SH-SY5Y (cell line): ENCODE data around the gene FMN2.
A peak's percentile ranks its signal among the peaks of the same experiment; 100 is the strongest.

Experiments used
- GATA2 ChIP-seq: IDR thresholded peaks from 2 replicates; pipeline ENCODE4 v1.6.1; 2011; ENCODE audit warnings: mild to moderate bottlenecking, low read depth, low read length
- GATA3 ChIP-seq: IDR thresholded peaks from 2 replicates; pipeline ENCODE4 v1.6.1; 2011; ENCODE audit warnings: low read depth, mild to moderate bottlenecking, low read length, moderate library complexity

The FMN2 gene

DNA sequence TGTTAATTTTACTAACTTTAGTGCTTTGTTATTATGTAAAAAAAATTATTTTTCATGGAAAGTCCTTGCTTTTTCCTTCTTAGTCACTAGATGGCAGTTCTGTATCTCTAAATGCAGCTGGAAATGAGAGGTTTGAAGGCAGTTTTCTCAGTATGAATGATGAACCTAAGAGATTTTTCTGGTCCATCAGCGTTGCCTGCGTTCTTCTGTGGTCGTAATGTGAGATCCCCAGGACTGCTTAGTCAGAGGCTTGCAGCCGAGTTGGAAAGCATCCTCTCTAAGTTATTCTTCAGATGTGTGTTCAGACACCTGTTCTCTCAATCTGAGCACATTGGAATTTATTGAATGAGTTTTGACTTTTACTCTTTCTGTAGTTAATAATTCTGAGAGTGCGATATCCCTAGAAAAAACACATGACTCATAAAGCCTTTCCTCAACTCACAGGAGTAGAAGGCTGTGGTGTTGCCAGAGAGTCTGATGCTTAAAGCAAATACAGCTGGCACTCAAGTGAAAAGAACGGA is 99.3 kb downstream of the FMN2 start:
- TF ChIP-seq GATA2 (no peak), GATA3 (no peak)

DNA sequence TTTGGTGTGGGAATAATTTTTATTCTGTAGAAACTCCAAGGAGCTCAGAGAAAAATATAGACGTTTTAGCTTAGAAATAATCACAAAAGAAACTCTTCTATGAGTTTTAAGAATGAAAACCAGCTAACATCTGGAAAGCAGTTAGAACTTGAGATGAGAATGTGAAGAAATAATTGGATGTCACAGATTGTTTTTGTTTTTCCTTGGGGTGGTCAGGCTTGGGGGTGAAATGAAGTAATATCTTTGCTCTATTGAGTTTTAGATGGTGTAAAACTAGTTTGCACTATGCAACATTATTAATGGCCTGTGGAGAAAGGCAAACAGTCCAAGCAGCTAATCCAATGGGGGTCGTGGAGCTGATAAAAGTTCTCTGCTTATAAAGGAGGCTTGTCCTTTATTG is 101.2 kb downstream of the FMN2 start:
- TF ChIP-seq GATA3 (no peak), GATA2 (no peak)

DNA sequence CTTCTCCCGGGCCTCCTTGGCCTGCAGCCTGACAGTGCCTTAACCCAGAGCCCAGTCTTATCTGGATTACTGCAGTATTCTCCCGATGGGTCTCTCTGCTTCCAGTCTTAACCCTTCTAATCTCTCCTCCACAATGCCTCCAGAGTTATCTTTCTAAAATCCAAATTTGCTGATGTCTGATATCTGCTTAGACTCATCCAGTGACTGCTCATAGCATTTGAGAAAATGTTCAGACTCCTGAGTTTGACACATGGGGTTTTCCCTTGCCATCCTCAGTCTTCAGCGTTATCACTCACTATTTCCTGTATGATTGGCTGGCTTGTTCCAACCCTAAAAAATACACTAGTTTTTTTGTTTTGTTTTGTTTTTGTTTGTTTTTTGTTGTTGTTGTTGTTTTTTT is 102.0 kb downstream of the FMN2 start:
- TF ChIP-seq GATA3 = no peak

DNA sequence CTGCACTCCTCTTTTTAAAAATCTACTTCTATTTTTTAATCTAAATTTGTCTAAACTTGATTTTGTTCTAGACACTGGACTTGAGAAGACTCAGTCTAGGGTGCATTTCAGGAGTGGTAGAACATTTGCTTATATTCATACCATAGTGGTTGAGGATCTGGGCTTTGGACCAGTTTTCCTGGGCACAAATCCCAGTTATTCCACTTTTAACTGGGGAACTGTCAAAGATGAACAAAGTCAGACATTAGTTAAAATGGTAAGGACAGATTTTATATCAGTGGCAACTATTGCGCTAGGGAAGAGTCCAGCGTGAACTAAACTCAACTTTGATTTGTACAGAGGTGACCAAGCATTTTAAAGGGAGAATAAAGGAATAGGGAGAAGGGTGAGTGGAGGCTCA is 102.4 kb downstream of the FMN2 start:
- TF ChIP-seq GATA2 = no peak
- no peak for TF ChIP-seq GATA3

DNA sequence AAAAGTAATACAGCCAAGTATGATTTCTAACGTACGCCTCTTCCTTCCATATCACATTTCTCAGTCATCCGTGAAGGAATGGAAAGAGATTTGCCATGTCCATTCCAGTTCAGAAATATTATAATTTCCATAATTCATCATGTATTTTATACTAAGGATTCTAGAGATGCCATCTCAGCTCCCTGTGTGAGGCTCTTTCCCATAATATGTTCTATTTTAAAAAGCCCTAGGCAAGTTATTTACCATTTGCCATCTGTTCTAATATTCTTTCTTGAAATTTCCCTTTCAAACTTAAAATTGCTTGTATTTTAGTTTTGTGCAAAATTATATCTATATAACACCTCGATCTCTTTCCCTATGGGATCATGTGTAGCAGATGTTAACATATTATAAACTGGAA is 106.7 kb downstream of the FMN2 start:
- TF ChIP-seq GATA3 = no peak
- no peak for TF ChIP-seq GATA2

DNA sequence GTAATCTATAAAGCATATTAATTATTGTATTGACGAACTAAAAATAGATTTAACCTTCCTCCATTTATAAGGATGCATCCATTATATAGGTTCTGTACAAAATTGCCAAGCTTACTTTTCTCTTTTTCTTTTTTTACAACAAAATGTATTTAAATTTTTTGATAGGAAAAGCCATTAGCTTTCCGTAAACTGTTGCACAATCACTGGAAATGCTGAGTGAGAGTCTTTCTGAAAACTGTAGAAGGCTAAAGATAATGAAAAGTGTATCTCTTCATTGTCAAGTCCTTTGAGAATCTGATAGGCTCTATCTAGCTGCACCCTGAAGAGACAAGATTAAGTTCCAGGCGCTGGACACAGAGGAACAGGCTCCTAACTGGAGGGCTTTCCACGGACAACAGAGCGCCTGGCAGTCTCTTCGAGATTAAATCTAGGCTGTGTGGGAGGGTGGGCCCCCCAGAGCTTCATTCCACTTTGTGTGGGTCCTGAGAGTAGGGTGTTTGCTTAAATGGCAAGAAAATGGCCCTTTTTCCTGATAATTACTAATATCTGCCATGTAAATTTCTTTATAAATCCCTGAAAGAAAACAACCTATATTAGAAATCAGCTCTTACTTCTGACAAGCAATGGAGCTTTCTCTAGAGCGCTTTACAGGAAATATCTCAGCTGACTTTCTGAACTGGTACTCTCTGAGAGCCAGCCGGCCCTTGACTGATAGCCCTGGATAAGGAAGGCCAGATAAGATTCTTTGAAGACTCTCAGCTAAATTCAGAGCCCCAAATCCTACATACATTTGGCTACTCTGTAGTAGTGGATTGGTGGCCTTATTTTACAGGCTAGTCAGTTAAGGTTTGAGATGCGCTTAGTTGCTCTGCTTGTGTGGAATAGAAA is 108.3 kb downstream of the FMN2 start:
- TF ChIP-seq GATA2 (peak; percentile 95), GATA3 (peak; percentile 88)

DNA sequence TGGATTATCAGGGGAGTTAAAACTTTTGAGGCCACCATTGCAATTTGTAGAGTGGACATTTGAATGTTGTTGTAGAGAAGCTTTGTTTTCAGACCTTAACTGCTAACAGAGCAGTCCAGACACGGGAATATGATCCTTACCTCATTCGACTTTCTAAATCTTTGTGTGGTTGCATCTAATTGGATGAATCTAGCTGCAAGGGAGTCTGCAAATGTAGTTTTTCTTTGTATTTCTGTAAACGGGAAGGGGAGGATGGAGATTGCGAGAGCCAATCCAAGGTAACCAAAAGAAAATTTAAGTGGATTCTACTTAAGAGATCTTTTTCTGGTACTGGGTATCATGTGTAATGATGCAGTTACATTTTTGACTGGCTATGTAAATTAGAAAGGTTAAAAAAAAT is 110.2 kb downstream of the FMN2 start:
- TF ChIP-seq GATA2 (no peak), GATA3 (no peak)

DNA sequence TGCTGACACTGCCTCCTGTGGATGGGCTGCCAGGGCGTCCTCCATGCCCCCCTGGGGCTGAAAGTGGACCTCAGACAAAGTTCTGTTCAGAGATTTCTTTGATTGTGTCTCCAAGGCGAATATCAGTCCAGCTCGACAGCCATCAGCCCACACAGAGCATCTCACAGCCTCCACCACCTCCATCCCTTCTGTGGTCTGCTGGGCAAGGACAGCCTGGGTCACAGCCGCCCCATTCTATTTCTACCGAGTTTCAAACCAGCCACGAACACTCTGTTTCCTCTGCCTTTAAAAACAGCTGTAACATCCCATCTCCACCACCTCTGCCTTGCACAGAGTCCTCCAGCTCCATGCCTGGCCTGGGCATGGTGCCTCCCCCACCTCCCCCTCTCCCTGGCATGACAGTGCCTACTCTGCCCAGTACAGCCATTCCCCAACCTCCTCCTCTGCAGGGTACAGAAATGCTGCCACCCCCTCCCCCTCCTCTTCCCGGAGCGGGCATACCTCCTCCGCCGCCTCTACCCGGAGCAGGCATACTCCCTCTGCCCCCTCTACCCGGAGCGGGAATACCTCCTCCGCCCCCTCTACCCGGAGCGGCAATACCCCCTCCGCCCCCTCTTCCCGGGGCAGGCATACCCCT is 115.5 kb downstream of the FMN2 start:
- TF ChIP-seq GATA2 (no peak), GATA3 (no peak)

DNA sequence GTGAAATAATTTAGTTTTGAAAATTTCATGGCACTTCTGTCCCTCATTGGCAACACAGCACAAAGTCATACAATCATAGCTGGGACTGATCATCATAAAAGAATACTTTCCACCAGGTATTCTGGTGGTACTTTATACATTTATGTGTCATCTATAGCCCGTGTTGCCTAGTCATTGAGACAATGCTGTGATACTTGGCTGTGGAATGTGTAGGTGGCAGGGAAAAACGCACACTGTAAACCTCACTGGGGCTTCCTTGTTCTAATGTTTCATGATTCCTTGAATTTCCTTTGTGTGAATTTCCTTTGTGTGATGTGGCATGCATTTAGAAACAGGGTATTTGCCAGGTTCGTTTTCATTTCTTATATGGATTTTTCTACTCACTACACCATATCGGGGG is 118.3 kb downstream of the FMN2 start:
- TF ChIP-seq GATA2 = no peak
- TF ChIP-seq GATA3 = no peak

DNA sequence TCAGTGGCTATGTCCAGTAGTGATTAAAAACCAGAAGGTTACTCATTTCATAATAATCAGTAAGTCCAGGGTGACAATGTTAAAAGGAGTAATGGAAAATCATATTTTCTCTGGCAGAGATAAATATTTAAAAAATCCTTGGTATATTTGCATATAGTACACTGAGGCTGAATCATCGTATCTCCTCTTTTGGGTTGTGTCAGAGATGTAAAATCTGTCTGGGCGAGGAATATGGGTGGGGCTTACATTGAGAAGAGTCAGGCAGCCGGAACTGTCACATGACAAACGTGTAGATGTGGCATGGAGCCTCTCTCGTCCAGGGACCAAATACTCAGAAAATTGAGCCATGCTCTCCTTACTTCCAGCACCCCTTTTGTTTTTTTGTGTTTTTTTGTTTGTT is 120.9 kb downstream of the FMN2 start:
- no peak for TF ChIP-seq GATA2
- no peak for TF ChIP-seq GATA3

DNA sequence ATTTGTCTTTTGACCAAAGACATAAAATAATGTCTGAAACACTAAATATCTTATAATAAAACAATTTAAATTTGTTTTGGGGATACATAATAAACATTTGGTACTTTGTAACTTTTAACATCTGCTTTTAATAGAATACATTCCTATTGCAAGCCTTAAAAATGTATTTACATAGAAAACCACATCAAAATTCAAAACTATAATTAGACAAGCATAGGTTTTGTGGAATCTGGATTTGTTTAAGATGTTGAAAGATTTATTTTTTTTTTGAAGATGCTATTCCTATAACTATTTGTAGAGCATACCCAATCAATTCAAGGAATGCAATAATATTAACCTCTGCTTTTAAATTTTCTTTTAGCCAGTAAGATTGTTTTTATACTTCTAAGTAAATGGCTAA is 125.7 kb downstream of the FMN2 start:
- TF ChIP-seq GATA3 (no peak), GATA2 (no peak)

DNA sequence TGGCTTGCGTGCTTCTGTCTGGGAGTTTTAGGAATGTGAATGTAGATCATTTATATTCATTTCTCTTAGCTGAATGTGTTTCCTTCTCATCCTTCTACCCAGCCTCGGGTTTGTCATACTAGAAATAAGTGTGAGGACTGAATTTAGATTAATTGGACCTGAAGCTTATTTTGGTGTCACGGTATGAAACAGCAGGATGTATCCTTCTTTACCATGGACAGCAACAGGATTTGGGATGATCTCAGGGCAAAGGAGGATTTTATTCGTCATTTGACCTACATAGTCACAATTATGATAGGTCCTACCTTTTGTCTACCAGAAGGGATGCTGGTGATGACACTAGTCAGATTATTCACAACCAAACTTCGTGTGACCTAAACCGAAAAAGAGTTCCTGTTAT is 127.4 kb downstream of the FMN2 start:
- TF ChIP-seq GATA3 (no peak), GATA2 (no peak)

DNA sequence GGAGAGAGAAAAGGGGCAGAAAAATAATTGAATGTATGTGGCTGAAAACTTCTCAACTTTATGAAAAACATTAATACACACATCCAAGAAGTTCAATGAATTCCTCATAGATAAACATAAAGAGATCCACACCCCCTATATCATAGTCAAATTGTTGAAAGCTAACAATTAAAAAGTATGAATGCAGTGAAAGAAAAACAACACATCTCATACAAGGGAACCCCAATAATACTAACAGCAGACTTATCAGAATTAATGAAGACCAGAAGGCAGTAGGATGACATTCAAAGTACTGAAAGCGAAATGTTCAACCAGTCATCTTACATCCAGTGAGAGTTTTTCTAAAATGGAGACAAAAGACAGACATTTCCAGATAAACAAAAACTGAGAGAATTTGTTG is 134.4 kb downstream of the FMN2 start:
- TF ChIP-seq GATA3 (no peak), GATA2 (no peak)

DNA sequence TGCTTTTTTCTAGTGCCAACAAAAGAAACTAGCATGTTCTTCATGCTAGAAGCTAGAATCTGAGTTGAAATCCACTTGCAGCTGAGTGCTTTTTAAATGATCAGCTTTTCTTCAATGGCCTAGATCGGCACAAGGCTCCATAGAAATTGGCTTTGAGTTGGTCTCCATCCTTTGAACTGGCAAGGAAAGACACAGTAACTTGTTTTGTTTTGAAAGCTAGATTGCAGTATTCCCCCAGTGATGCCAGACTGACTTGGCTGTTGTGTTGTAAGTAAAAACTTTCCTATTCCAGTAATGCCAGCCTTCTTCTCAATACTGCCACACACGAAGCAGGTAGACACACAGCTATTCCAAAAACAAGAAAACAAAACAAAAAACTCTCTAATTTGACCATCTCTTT is 139.1 kb downstream of the FMN2 start:
- TF ChIP-seq GATA2 (no peak), GATA3 (no peak)

DNA sequence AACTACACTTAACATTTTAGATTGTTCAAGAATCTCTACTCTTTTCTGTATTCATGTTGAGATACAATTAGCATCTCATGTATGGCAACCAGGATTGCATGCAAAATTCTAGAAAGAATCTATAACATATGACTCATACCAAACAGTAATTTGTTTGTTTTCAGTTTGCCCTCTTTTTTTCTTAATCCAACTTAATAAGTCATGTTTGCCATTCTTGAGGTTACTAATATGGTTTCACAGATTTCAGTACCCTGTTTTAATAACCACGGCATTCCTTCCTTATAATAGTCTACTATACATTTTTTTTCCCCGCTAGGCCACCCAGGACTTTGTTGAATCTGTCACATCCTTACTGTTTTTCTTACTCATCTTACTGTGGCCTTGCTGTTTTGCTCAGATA is 140.8 kb downstream of the FMN2 start:
- TF ChIP-seq GATA2 (no peak), GATA3 (no peak)
